Natural killer cell (primary cell): ENCODE results near the gene KRTAP4-16. TPM values are rescaled to one million over a fixed set of nuclear protein-coding genes. Genes with fewer than 3 reads are reported as not detected.

Source experiments
- ATAC-seq, 3 donors: fragments of 150-1000 bp in 2 of 3; fragments of 200-7000 bp in 1 of 3; cut with Tn5 transposase; 1 replicate in 1 of 3; 2 replicates in 2 of 3; pipeline ENCODE4 v1.10.0; 2021; ENCODE audit warnings: mild to moderate bottlenecking in 2 of 3, moderate library complexity in 2 of 3
- DNase-seq, 2 donors: peaks; one replicate each; pipeline versions ENCODE4 v3.0.0 to v3.0.0-alpha.2; 2013 to 2021; ENCODE audit warnings: mixed read lengths in 1 of 2
- H3K27ac ChIP-seq: one replicate; pipeline ENCODE4 v1.5.1; 2013; ENCODE audit warnings: mild to moderate bottlenecking, low read length
- H3K27me3 ChIP-seq: one replicate; pipeline ENCODE4 v1.6.1; 2013; ENCODE audit warnings: low read length; ENCODE audit not compliant: control insufficient read depth, insufficient read depth
- H3K36me3 ChIP-seq: one replicate; pipeline ENCODE4 v1.6.1; 2013; ENCODE audit warnings: low read length; ENCODE audit not compliant: control insufficient read depth, insufficient read depth
- H3K4me1 ChIP-seq: one replicate; pipeline ENCODE4 v1.6.1; 2013; ENCODE audit warnings: low read length; ENCODE audit not compliant: control insufficient read depth, insufficient read depth
- H3K4me3 ChIP-seq: one replicate; pipeline ENCODE4 v1.5.1; 2013; ENCODE audit warnings: low read length
- H3K9me3 ChIP-seq: one replicate; pipeline ENCODE4 v1.6.1; 2013; ENCODE audit warnings: low read length; ENCODE audit not compliant: control insufficient read depth, insufficient read depth
- H3K27ac Mint-ChIP-seq, 2 donors: one replicate each; pipeline ENCODE4 v1.8.0; 2022; ENCODE audit warnings: mild to moderate bottlenecking in 2 of 2, mixed read lengths in 2 of 2, moderate library complexity in 1 of 2
- H3K27me3 Mint-ChIP-seq, 2 donors: one replicate each; pipeline ENCODE4 v1.8.0; 2022; ENCODE audit warnings: low read depth in 2 of 2, mixed read lengths in 2 of 2
- H3K36me3 Mint-ChIP-seq: one replicate; pipeline ENCODE4 v1.8.0; 2022; ENCODE audit warnings: mixed read lengths
- H3K4me1 Mint-ChIP-seq, 2 donors: one replicate each; pipeline ENCODE4 v1.8.0; 2022; ENCODE audit warnings: mixed read lengths in 2 of 2
- H3K4me3 Mint-ChIP-seq: one replicate; pipeline ENCODE4 v1.8.0; 2022; ENCODE audit warnings: mild to moderate bottlenecking, moderate library complexity, mixed read lengths
- H3K9me3 Mint-ChIP-seq, 2 donors: one replicate each; pipeline ENCODE4 v1.8.0; 2022; ENCODE audit warnings: mixed read lengths in 2 of 2
- CTCF ChIP-seq: fragments of 200-600 bp; IDR thresholded peaks from one replicate; pipeline ENCODE4 v1.8.0; 2022; ENCODE audit warnings: antibody characterized with exemption
- WGBS: methylation state at CpG from one replicate; pipeline ENCODE4 v1.1.7; 2013; ENCODE audit warnings: missing lambda C conversion rate; ENCODE audit not compliant: insufficient coverage; 5-methylcytosine and 5-hydroxymethylcytosine counted together
- intact Hi-C: fragments of 100-400 bp; cut with micrococcal nuclease; formaldehyde crosslinking; loops from one replicate; pipeline ENCODE4 v1.14.2; 2022
- total RNA-seq, 4 donors: library from RNA; stranded (reverse); fragments of 120-200 nt in 1 of 4; gene quantifications; one replicate each; pipeline versions ENCODE4 v1.2.3 to v1.2.4, GENCODE V29; 2013 to 2022

Gene KRTAP4-16
- total RNA-seq, 3 donors from 2014 or later (not counting 1 experiment from before 2014, with no cell fraction given): not detected

- DNase-seq: no peak
- Mint-ChIP-seq H3K9me3 (peaks cover 2 to 3% of the 10 kb centered on the region in 2 donors), H3K27me3 (peaks cover 13 to 49% of the 10 kb centered on the region in 2 donors), H3K27ac (no peak overlapping the region), H3K4me3 (no peak overlapping the region), H3K36me3 (no peaks in the 10 kb centered on the region), H3K4me1 (no peaks in the 10 kb centered on the region)
- Histone ChIP-seq H3K27me3 (no peaks in the 10 kb centered on the region), H3K4me3 (no peak overlapping the region), H3K27ac (no peak overlapping the region), H3K36me3 (no peaks in the 10 kb centered on the region), H3K9me3 (no peaks in the 10 kb centered on the region), H3K4me1 (no peaks in the 10 kb centered on the region)
- intact Hi-C loops: no loop called here
- WGBS: 89% methylated on average over 4 of the region's 4 CpGs
- no peak for ATAC-seq
- TF ChIP-seq CTCF: no peak
Observed at GRCh38 chr17:41054025-41054424, 48.0 kb downstream of the KRTAP4-16 start.

- intact Hi-C loops: no loop called here
- no peaks in the 10 kb centered on the region for H3K36me3 Mint-ChIP-seq
- Histone ChIP-seq H3K36me3 (no peaks in the 10 kb centered on the region), H3K9me3 (no peaks in the 10 kb centered on the region), H3K4me3 (no peak overlapping the region), H3K27ac (no peak overlapping the region), H3K4me1 (no peaks in the 10 kb centered on the region), H3K27me3 (no peaks in the 10 kb centered on the region)
- peaks cover 0 to 1% of the 10 kb centered on the region in 2 donors for H3K9me3 Mint-ChIP-seq
- no peak overlapping the region for H3K27ac Mint-ChIP-seq
- no peaks in the 10 kb centered on the region for H3K4me1 Mint-ChIP-seq
- no peak for TF ChIP-seq CTCF
- peaks cover 17 to 45% of the 10 kb centered on the region in 2 donors for H3K27me3 Mint-ChIP-seq
- DNase-seq: no peak
- no peak for ATAC-seq
- no peak overlapping the region for H3K4me3 Mint-ChIP-seq
Observed at GRCh38 chr17:41052566-41052965, 49.4 kb downstream of the KRTAP4-16 start.

Other genes starting within 250 kb of the KRTAP4-16 start
- gene KRT12, start 235.0 kb downstream of the KRTAP4-16 start, total RNA-seq: not detected
- gene KRT20, start 217.0 kb downstream of the KRTAP4-16 start, total RNA-seq: not detected
- gene KRT23, start 164.6 kb downstream of the KRTAP4-16 start, total RNA-seq: under 1 TPM in 1 of 3 donors, not detected in 2; 0.83 TPM
- gene KRT39, start 135.3 kb downstream of the KRTAP4-16 start, total RNA-seq: not detected
- gene KRT40, start 117.9 kb downstream of the KRTAP4-16 start, total RNA-seq: not detected
- gene KRTAP3-3, start 108.0 kb downstream of the KRTAP4-16 start, total RNA-seq: not detected
- not detected for gene KRTAP3-2, start 102.3 kb downstream of the KRTAP4-16 start, total RNA-seq
- not detected for gene KRTAP3-1, start 93.1 kb downstream of the KRTAP4-16 start, total RNA-seq
- not detected for gene KRTAP1-5, start 75.0 kb downstream of the KRTAP4-16 start, total RNA-seq
- gene KRTAP1-4, start 72.0 kb downstream of the KRTAP4-16 start, total RNA-seq: not detected
- gene KRTAP1-3, start 67.3 kb downstream of the KRTAP4-16 start, total RNA-seq: not detected
- gene KRTAP1-1, start 60.8 kb downstream of the KRTAP4-16 start, total RNA-seq: not detected
- gene KRTAP2-1, start 54.9 kb downstream of the KRTAP4-16 start, total RNA-seq: not detected
- gene KRTAP2-2, start 47.0 kb downstream of the KRTAP4-16 start, total RNA-seq: not detected
- not detected for gene KRTAP2-3, start 42.1 kb downstream of the KRTAP4-16 start, total RNA-seq
- gene KRTAP2-4, start 36.3 kb downstream of the KRTAP4-16 start, total RNA-seq: not detected
- not detected for gene KRTAP4-7, start 18.1 kb downstream of the KRTAP4-16 start, total RNA-seq
- gene KRTAP4-8, start 4.1 kb downstream of the KRTAP4-16 start, total RNA-seq: not detected
- gene KRTAP4-9, start 3.2 kb upstream of the KRTAP4-16 start, total RNA-seq: not detected
- gene KRTAP4-11, start 16.2 kb upstream of the KRTAP4-16 start, total RNA-seq: not detected
- not detected for gene KRTAP4-12, start 22.0 kb upstream of the KRTAP4-16 start, total RNA-seq
- gene KRTAP4-6, start 38.3 kb upstream of the KRTAP4-16 start, total RNA-seq: not detected
- not detected for gene KRTAP4-5, start 47.6 kb upstream of the KRTAP4-16 start, total RNA-seq
- gene KRTAP4-4, start 58.5 kb upstream of the KRTAP4-16 start, total RNA-seq: not detected
- not detected for gene KRTAP4-3, start 66.0 kb upstream of the KRTAP4-16 start, total RNA-seq
- not detected for gene KRTAP4-2, start 76.0 kb upstream of the KRTAP4-16 start, total RNA-seq
- gene KRTAP4-1, start 82.7 kb upstream of the KRTAP4-16 start, total RNA-seq: not detected
- not detected for gene KRTAP9-1, start 87.7 kb upstream of the KRTAP4-16 start, total RNA-seq
- gene KRTAP9-2, start 124.4 kb upstream of the KRTAP4-16 start, total RNA-seq: not detected
- gene KRTAP9-3, start 130.2 kb upstream of the KRTAP4-16 start, total RNA-seq: not detected
- gene KRTAP9-8, start 135.8 kb upstream of the KRTAP4-16 start, total RNA-seq: not detected
- not detected for gene KRTAP9-4, start 147.5 kb upstream of the KRTAP4-16 start, total RNA-seq
- not detected for gene KRTAP9-9, start 153.2 kb upstream of the KRTAP4-16 start, total RNA-seq
- gene KRTAP9-6, start 163.2 kb upstream of the KRTAP4-16 start, total RNA-seq: not detected
- gene KRTAP9-7, start 173.5 kb upstream of the KRTAP4-16 start, total RNA-seq: not detected
- not detected for gene KRTAP29-1, start 200.6 kb upstream of the KRTAP4-16 start, total RNA-seq
- under 1 TPM; 0.16 to 0.23 (median 0.23) TPM for gene KRTAP16-1, start 207.1 kb upstream of the KRTAP4-16 start, total RNA-seq
- gene KRTAP17-1, start 213.5 kb upstream of the KRTAP4-16 start, total RNA-seq: not detected
- not detected for gene KRT33A, start 248.6 kb upstream of the KRTAP4-16 start, total RNA-seq